ENCODE data around the gene PREX1.

PREX1 gene

GRCh38 chr20:48596334-48596898 lies 231.4 kb downstream of the PREX1 start:
- no peak for DNase-seq (ENCODE audit: low read depth in 3 of 3, low spot score in 1 of 3)

GRCh38 chr20:48595495-48596333 lies 232.1 kb downstream of the PREX1 start:
- no peak for DNase-seq (ENCODE audit: low read depth in 3 of 3, low spot score in 1 of 3)

- no peak for DNase-seq (ENCODE audit: low read depth in 3 of 3, low spot score in 1 of 3)
Observed at GRCh38 chr20:48594533-48594932, 233.3 kb downstream of the PREX1 start.

- DNase-seq (ENCODE audit: low read depth in 3 of 3, low spot score in 1 of 3): no peak
Observed at GRCh38 chr20:48592107-48592940, 235.5 kb downstream of the PREX1 start.

GRCh38 chr20:48586730-48587129 lies 241.1 kb downstream of the PREX1 start:
- DNase-seq (ENCODE audit: low read depth in 3 of 3, low spot score in 1 of 3): no peak

GRCh38 chr20:48585061-48585870 lies 242.5 kb downstream of the PREX1 start:
- no peak for DNase-seq (ENCODE audit: low read depth in 3 of 3, low spot score in 1 of 3)

- no peak for DNase-seq (ENCODE audit: low read depth in 3 of 3, low spot score in 1 of 3)
Observed at GRCh38 chr20:48584391-48585060, 243.3 kb downstream of the PREX1 start.

- DNase-seq (ENCODE audit: low read depth in 3 of 3, low spot score in 1 of 3): no peak
Observed at GRCh38 chr20:48583801-48584200, 244.0 kb downstream of the PREX1 start.

GRCh38 chr20:48583171-48583570 lies 244.6 kb downstream of the PREX1 start:
- DNase-seq (ENCODE audit: low read depth in 3 of 3, low spot score in 1 of 3): no peak

- DNase-seq (ENCODE audit: low read depth in 3 of 3, low spot score in 1 of 3): no peak
Observed at GRCh38 chr20:48582673-48582985, 245.2 kb downstream of the PREX1 start.

GRCh38 chr20:48581167-48581566 lies 246.6 kb downstream of the PREX1 start:
- no peak for DNase-seq (ENCODE audit: low read depth in 3 of 3, low spot score in 1 of 3)

- no peak for DNase-seq (ENCODE audit: low read depth in 3 of 3, low spot score in 1 of 3)
Observed at GRCh38 chr20:48578397-48579098, 249.3 kb downstream of the PREX1 start.

- no peak for DNase-seq (ENCODE audit: low read depth in 3 of 3, low spot score in 1 of 3)
Observed at GRCh38 chr20:48577557-48577956, 250.2 kb downstream of the PREX1 start.

- DNase-seq (ENCODE audit: low read depth in 3 of 3, low spot score in 1 of 3): no peak
Observed at GRCh38 chr20:48574383-48574782, 253.4 kb downstream of the PREX1 start.
